Measurements from ENCODE around the gene SDK1.

DNA sequence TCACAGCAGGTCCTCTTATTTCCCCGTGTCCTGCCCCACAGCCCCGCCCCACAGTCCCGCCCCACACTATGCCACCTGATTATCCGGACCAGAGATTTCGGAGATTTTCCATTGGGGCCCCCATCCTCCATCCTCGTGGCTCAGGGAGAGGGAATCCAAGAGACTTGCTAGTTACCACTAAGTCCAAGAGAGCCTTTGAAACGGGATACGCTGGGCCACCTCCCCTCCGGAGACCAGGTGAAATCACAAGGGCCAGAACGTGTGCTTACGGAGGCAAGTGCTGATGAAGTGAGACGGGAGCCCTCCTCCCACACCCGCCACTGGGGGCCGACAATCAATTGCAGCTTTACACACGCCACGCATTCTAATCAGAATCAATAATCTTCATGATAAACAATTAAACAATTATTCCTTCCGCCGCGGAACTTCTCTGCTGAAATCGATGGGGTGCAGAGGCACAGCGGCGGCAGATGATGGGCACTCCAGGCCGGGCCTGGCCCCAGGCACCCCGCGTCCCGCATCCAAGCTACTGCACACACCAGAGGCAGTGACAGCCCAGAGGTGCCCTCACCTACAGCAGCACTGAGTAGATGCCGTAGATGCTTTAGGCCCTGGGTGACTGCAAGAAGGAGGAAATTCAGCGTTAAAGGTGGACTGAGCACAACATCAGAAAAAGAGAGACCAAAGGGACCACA, 847.0 kb downstream of the SDK1 start:
- TF ChIP-seq, protein P1, sequence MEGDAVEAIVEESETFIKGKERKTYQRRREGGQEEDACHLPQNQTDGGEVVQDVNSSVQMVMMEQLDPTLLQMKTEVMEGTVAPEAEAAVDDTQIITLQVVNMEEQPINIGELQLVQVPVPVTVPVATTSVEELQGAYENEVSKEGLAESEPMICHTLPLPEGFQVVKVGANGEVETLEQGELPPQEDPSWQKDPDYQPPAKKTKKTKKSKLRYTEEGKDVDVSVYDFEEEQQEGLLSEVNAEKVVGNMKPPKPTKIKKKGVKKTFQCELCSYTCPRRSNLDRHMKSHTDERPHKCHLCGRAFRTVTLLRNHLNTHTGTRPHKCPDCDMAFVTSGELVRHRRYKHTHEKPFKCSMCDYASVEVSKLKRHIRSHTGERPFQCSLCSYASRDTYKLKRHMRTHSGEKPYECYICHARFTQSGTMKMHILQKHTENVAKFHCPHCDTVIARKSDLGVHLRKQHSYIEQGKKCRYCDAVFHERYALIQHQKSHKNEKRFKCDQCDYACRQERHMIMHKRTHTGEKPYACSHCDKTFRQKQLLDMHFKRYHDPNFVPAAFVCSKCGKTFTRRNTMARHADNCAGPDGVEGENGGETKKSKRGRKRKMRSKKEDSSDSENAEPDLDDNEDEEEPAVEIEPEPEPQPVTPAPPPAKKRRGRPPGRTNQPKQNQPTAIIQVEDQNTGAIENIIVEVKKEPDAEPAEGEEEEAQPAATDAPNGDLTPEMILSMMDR (IDR thresholded peaks at IDR 0.05; ENCODE audit: extremely low read depth in 1 of 2, insufficient read depth in 1 of 2, low read depth in 1 of 2, low read length in 2 of 2), result no peak
- TF ChIP-seq EZH2 (IDR thresholded peaks at IDR 0.05; ENCODE audit: borderline replicate concordance, low read depth, low read length, severe bottlenecking), result no peak

Data from endothelial cell of umbilical vein (primary cell).